Tibial artery (tissue), 4 donors: ENCODE data around the gene MATN3.
"Not testable (repeated sequence)": the region's sequence is repeated elsewhere in the genome, so short reads cannot be mapped to it uniquely, and the experiment has no call there.

Source experiments
- DNase-seq, 2 donors: peaks; one replicate each; pipeline ENCODE4 v3.0.0-alpha.2; 2019
- H3K27ac ChIP-seq, 2 donors: fragments of 200-600 bp; sonication (generic) in 1 of 2; 1 replicate in 1 of 2; 2 replicates in 1 of 2; pipeline ENCODE4 v1.5.1; 2018 to 2019; ENCODE audit warnings: mild to moderate bottlenecking in 1 of 2
- H3K27me3 ChIP-seq, 2 donors: fragments of 200-600 bp; sonication (generic) in 1 of 2; one replicate each; pipeline versions ENCODE4 v1.5.1 to v1.6.0; 2016 to 2019
- H3K36me3 ChIP-seq, 3 donors: fragments of 200-600 bp; sonication (generic) in 2 of 3; one replicate each; pipeline ENCODE4 v1.5.1; 2016 to 2019; ENCODE audit warnings: mild to moderate bottlenecking in 2 of 3
- H3K4me1 ChIP-seq, 4 donors: fragments of 200-600 bp; sonication (generic) in 2 of 4; 1 replicate in 3 of 4; 2 replicates in 1 of 4; pipeline ENCODE4 v1.5.1; 2016 to 2019
- H3K4me3 ChIP-seq, 2 donors: fragments of 200-600 bp; sonication (generic) in 1 of 2; 1 replicate in 1 of 2; 2 replicates in 1 of 2; pipeline ENCODE4 v1.5.1; 2018 to 2019; ENCODE audit warnings: mild to moderate bottlenecking in 2 of 2
- H3K9me3 ChIP-seq, 3 donors: fragments of 200-600 bp; sonication (generic) in 1 of 3; one replicate each; pipeline ENCODE4 v1.5.1; 2016 to 2019
- CTCF ChIP-seq, 2 experiments: fragments of 200-600 bp in 1 of 2; fragments of 450-650 bp in 1 of 2; IDR thresholded peaks; one replicate each; pipeline ENCODE4 v1.5.1; 2017 to 2019; ENCODE audit warnings: antibody characterized with exemption in 2 of 2, mild to moderate bottlenecking in 1 of 2, moderate library complexity in 1 of 2
- intact Hi-C: fragments of 100-400 bp; cut with DNase I; formaldehyde crosslinking; loops from one replicate; pipeline ENCODE4 v1.15.0; 2023; ENCODE audit warnings: low total_unique reads

MATN3 gene

GRCh38 chr2:20050646-20051531 lies 38.4 kb upstream of the MATN3 start:
- DNase-seq = peak; percentile 48 to 77
- Histone ChIP-seq H3K27me3 (no peaks in the 10 kb centered on the region), H3K27ac (peak overlapping the region; percentile 96 to 98), H3K4me3 (peak overlapping the region; percentile 94 to 97), H3K9me3 (no peaks in the 10 kb centered on the region), H3K4me1 (peaks cover 0 to 43% (median 27%) of the 10 kb centered on the region in 4 donors), H3K36me3 (no peaks in the 10 kb centered on the region)
- TF ChIP-seq CTCF (IDR thresholded peaks at IDR 0.05) = peak in 1 of 2 experiments; percentile 4
- intact Hi-C loops = no loop called here

DNA sequence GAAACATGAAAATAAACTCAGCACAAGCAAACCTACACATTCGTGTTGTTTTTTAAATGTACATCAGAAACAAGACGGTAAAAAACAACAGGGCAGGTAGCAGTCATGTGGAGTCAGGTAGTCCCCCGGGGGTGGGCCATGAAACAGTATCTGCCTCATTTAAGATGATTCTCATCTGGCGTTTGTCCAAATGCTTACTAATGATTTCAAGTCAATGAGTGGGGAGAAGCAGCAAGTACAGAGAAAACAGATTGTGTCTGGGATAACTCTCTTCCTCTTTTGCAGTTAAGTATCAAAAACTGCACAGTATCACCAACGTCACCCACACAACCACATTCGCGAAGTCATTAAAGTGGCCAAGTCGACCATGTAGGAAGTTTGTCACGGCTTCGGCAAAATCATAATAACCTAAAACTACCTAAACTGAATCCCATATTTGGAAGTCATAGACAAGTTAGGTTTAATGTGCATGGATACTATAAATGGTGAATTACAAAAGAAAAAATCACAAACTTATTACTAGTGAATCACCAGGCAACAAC lies 37.7 kb upstream of the MATN3 start:
- intact Hi-C loops = no loop called here

DNA sequence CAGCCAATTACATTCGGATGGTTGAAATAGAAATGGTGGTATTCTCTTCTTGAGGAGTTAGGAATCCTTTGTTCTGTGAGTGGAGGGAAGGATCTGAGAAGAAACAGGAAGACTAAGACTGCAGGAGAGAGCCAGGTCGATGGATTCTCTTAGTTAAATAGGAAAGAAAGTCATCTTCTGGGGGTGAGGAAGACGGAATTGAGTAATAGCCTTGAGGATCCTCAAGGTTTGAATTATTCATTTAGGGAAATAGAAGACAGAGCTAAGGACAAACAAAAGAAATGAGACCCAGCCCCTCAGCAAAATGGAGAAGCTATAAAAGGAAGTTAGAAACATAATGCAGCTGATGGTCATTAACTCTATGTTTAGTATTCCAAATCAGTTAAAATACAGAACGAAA lies 37.2 kb upstream of the MATN3 start:
- no peaks in the 10 kb centered on the region for H3K27me3 ChIP-seq
- H3K36me3 ChIP-seq = no peaks in the 10 kb centered on the region
- no peak for DNase-seq
- peak overlapping the region; percentile 94 to 97 for H3K4me3 ChIP-seq
- intact Hi-C loops = no loop called here
- TF ChIP-seq CTCF (IDR thresholded peaks at IDR 0.05) = no peak
- H3K4me1 ChIP-seq = peaks cover 0 to 53% (median 36%) of the 10 kb centered on the region in 4 donors
- no peaks in the 10 kb centered on the region for H3K9me3 ChIP-seq
- peak overlapping the region; percentile 96 to 98 for H3K27ac ChIP-seq

More for the DNA sequence above, 37.7 kb upstream of the MATN3 start:
- no peak for TF ChIP-seq CTCF (IDR thresholded peaks at IDR 0.05)
- H3K9me3 ChIP-seq = no peaks in the 10 kb centered on the region
- H3K4me3 ChIP-seq = peak overlapping the region; percentile 94 to 97
- peak overlapping the region; percentile 96 to 98 for H3K27ac ChIP-seq
- no peaks in the 10 kb centered on the region for H3K36me3 ChIP-seq
- no peak for DNase-seq
- peaks cover 0 to 49% (median 34%) of the 10 kb centered on the region in 4 donors for H3K4me1 ChIP-seq
- no peaks in the 10 kb centered on the region for H3K27me3 ChIP-seq

DNA sequence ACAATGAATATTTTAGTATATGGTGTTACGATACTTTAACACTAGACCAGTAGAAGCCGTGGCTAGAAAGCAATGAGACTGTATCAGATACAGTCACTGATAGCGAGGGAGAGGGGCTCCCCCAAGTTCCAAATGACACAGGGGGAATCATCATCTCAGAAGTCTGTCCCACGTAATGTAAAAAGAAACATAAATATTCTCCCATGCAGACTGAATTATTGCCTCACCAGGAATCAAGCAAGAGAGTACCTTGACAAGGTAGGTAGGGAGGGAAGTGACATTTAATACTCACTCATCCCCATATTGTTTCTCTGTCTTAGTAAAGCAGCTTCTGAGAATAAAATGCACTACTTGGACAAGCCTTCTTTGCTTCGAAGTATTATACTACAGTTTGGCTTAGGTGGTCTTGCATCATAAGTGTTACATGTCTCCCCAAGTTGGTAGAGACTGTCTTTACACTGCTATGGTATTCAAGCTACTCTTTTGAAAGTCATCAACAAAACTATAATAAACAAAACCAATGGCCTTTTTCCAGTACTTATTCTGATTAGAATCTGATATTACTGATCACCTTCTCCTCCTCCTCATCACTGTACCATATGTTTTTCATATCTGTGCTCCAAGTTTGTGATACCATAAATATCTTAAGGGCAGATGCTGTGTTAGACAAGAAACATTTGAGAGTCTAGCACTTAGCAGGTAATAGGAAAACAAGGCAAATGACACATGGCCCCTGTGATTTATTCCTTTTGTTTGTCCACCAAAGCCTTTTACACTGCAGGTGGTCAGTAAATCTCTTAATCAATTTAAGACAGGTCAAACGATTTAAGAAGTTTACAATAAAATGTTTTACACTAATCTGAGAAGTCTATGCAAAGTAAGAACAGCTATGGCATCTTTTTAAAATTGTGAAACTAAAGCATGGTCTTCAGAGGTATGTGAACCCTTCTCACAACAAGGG lies 36.3 kb upstream of the MATN3 start:
- H3K9me3 ChIP-seq = no peaks in the 10 kb centered on the region
- DNase-seq = no peak
- H3K4me3 ChIP-seq = peak overlapping the region; percentile 94 to 97
- no peak for TF ChIP-seq CTCF (IDR thresholded peaks at IDR 0.05)
- H3K27me3 ChIP-seq = no peaks in the 10 kb centered on the region
- H3K27ac ChIP-seq = peak overlapping the region; percentile 96 to 98
- intact Hi-C loops = no loop called here
- H3K36me3 ChIP-seq = no peaks in the 10 kb centered on the region
- peaks cover 0 to 62% (median 41%) of the 10 kb centered on the region in 4 donors for H3K4me1 ChIP-seq

GRCh38 chr2:20045712-20046292 lies 33.3 kb upstream of the MATN3 start:
- DNase-seq, H3K9me3 ChIP-seq, H3K36me3 ChIP-seq, intact Hi-C loops, H3K27me3 ChIP-seq, H3K4me3 ChIP-seq, H3K27ac ChIP-seq: not testable (repeated sequence)
- peaks cover 0 to 76% (median 42%) of the 10 kb centered on the region in 4 donors for H3K4me1 ChIP-seq
